ENCODE results near the gene ATAD5. TPM values are rescaled to one million over a fixed set of nuclear protein-coding genes. Genes with fewer than 3 reads are reported as not detected.

ATAD5 gene
- total RNA-seq, 6 experiments from 2014 or later: 2.2 to 4.7 (median 4.0) TPM

GRCh38 chr17:30794372-30794771, 37.4 kb upstream of the ATAD5 start:
- DNase-seq: no peak
- Mint-ChIP-seq H3K36me3 (ENCODE audit: low read depth) (peaks cover 27% of the 10 kb centered on the region), H3K4me3 (no peak overlapping the region), H3K27me3 (ENCODE audit: insufficient read depth) (no peaks in the 10 kb centered on the region), H3K4me1 (ENCODE audit: low read depth) (peaks cover 9% of the 10 kb centered on the region), H3K27ac (0 out of 2 replicates have a peak overlapping the region, but pooled peaks have one; percentile 2), H3K9me3 (no peaks in the 10 kb centered on the region)
- TF ChIP-seq CTCF (IDR thresholded peaks at IDR 0.05): no peak

GRCh38 chr17:30796016-30796415, 35.8 kb upstream of the ATAD5 start:
- Mint-ChIP-seq H3K36me3 (ENCODE audit: low read depth) (peaks cover 22% of the 10 kb centered on the region), H3K4me1 (ENCODE audit: low read depth) (peaks cover 7% of the 10 kb centered on the region; the same call in 1 of the 2 replicates), H3K27ac (no peak overlapping the region; the same call in 1 of the 2 replicates), H3K27me3 (ENCODE audit: insufficient read depth) (0 out of 2 replicates have a peak, but pooled peaks cover 2% of the 10 kb centered on the region), H3K4me3 (no peak overlapping the region), H3K9me3 (no peaks in the 10 kb centered on the region)
- DNase-seq: no peak
- TF ChIP-seq CTCF (IDR thresholded peaks at IDR 0.05): no peak

- Mint-ChIP-seq H3K36me3 (ENCODE audit: low read depth) (peaks cover 26% of the 10 kb centered on the region), H3K4me3 (no peak overlapping the region), H3K9me3 (no peaks in the 10 kb centered on the region), H3K27me3 (ENCODE audit: insufficient read depth) (peaks cover 6% of the 10 kb centered on the region; the same call in 1 of the 2 replicates), H3K27ac (no peak overlapping the region), H3K4me1 (ENCODE audit: low read depth) (peaks cover 7% of the 10 kb centered on the region; the same call in 1 of the 2 replicates)
- no peak for TF ChIP-seq CTCF (IDR thresholded peaks at IDR 0.05)
- no peak for DNase-seq
Observed at GRCh38 chr17:30801671-30802070, 30.1 kb upstream of the ATAD5 start.

- Mint-ChIP-seq H3K27ac (no peak overlapping the region), H3K36me3 (ENCODE audit: low read depth) (peaks cover 20% of the 10 kb centered on the region), H3K4me3 (no peak overlapping the region), H3K4me1 (ENCODE audit: low read depth) (no peaks in the 10 kb centered on the region), H3K9me3 (no peaks in the 10 kb centered on the region), H3K27me3 (ENCODE audit: insufficient read depth) (peaks cover 4% of the 10 kb centered on the region; the same call in 1 of the 2 replicates)
- DNase-seq: no peak
- TF ChIP-seq CTCF (IDR thresholded peaks at IDR 0.05): peak; percentile 63
Observed at GRCh38 chr17:30805944-30806456, 25.8 kb upstream of the ATAD5 start.

GRCh38 chr17:30807896-30808295, 23.9 kb upstream of the ATAD5 start:
- no peak for DNase-seq
- H3K4me3 Mint-ChIP-seq: no peak overlapping the region
- no peak for TF ChIP-seq CTCF (IDR thresholded peaks at IDR 0.05)
- peaks cover 9% of the 10 kb centered on the region for H3K4me1 Mint-ChIP-seq (ENCODE audit: low read depth)
- H3K9me3 Mint-ChIP-seq: no peaks in the 10 kb centered on the region
- H3K36me3 Mint-ChIP-seq (ENCODE audit: low read depth): peaks cover 20% of the 10 kb centered on the region
- peaks cover 4% of the 10 kb centered on the region; the same call in 1 of the 2 replicates for H3K27me3 Mint-ChIP-seq (ENCODE audit: insufficient read depth)
- H3K27ac Mint-ChIP-seq: no peak overlapping the region
